T-helper 9 cell (primary cell): ENCODE data around the gene NSD1.
"Not testable (repeated sequence)": the region's sequence is repeated elsewhere in the genome, so short reads cannot be mapped to it uniquely, and the experiment has no call there.

ENCODE experiments used
- DNase-seq: peaks from one replicate; pipeline ENCODE4 v3.0.0-alpha.2; 2020

NSD1 gene

GRCh38 chr5:177232358-177232757, 98.8 kb downstream of the NSD1 start:
- no peak for DNase-seq

GRCh38 chr5:177232761-177233160, 99.2 kb downstream of the NSD1 start:
- DNase-seq = no peak

- no peak for DNase-seq
Measured at GRCh38 chr5:177233206-177233605, 99.6 kb downstream of the NSD1 start.

GRCh38 chr5:177233802-177234201, 100.2 kb downstream of the NSD1 start:
- no peak for DNase-seq

GRCh38 chr5:177234841-177235240, 101.3 kb downstream of the NSD1 start:
- DNase-seq = no peak

- no peak for DNase-seq
Measured at GRCh38 chr5:177241768-177242167, 108.2 kb downstream of the NSD1 start.

- no peak for DNase-seq
Measured at GRCh38 chr5:177242304-177242703, 108.7 kb downstream of the NSD1 start.

- no peak for DNase-seq
Measured at GRCh38 chr5:177249761-177250537, 116.4 kb downstream of the NSD1 start.

GRCh38 chr5:177253252-177253651, 119.7 kb downstream of the NSD1 start:
- no peak for DNase-seq

- no peak for DNase-seq
Measured at GRCh38 chr5:177256296-177256695, 122.7 kb downstream of the NSD1 start.

GRCh38 chr5:177258711-177259110, 125.1 kb downstream of the NSD1 start:
- not testable (repeated sequence) for DNase-seq

- no peak for DNase-seq
Measured at GRCh38 chr5:177260961-177261360, 127.4 kb downstream of the NSD1 start.

GRCh38 chr5:177261510-177261909, 127.9 kb downstream of the NSD1 start:
- DNase-seq = no peak

- DNase-seq = no peak
Measured at GRCh38 chr5:177264178-177264577, 130.6 kb downstream of the NSD1 start.

GRCh38 chr5:177265395-177265794, 131.8 kb downstream of the NSD1 start:
- no peak for DNase-seq

GRCh38 chr5:177269232-177269895, 135.8 kb downstream of the NSD1 start:
- DNase-seq = no peak

GRCh38 chr5:177269976-177270375, 136.4 kb downstream of the NSD1 start:
- DNase-seq = no peak

GRCh38 chr5:177270653-177271052, 137.1 kb downstream of the NSD1 start:
- DNase-seq = no peak

- no peak for DNase-seq
Measured at GRCh38 chr5:177271113-177271512, 137.5 kb downstream of the NSD1 start.

- no peak for DNase-seq
Measured at GRCh38 chr5:177275883-177276282, 142.3 kb downstream of the NSD1 start.

GRCh38 chr5:177276886-177277285, 143.3 kb downstream of the NSD1 start:
- DNase-seq = no peak

GRCh38 chr5:177288191-177288590, 154.6 kb downstream of the NSD1 start:
- DNase-seq = no peak

GRCh38 chr5:177290816-177291596, 157.4 kb downstream of the NSD1 start:
- no peak for DNase-seq

GRCh38 chr5:177291735-177292134, 158.2 kb downstream of the NSD1 start:
- no peak for DNase-seq
